Middle frontal gyrus (tissue), 1 donor: ENCODE measurements around the gene MRPL52.
"Not testable (repeated sequence)": the region's sequence is repeated elsewhere in the genome, so short reads cannot be mapped to it uniquely, and the experiment has no call there.

Experiments
- DNase-seq: peaks from one replicate; pipeline ENCODE4 v3.0.0-alpha.2; 2015; ENCODE audit warnings: low spot score; ENCODE audit errors: extremely low spot score

Gene MRPL52

DNA sequence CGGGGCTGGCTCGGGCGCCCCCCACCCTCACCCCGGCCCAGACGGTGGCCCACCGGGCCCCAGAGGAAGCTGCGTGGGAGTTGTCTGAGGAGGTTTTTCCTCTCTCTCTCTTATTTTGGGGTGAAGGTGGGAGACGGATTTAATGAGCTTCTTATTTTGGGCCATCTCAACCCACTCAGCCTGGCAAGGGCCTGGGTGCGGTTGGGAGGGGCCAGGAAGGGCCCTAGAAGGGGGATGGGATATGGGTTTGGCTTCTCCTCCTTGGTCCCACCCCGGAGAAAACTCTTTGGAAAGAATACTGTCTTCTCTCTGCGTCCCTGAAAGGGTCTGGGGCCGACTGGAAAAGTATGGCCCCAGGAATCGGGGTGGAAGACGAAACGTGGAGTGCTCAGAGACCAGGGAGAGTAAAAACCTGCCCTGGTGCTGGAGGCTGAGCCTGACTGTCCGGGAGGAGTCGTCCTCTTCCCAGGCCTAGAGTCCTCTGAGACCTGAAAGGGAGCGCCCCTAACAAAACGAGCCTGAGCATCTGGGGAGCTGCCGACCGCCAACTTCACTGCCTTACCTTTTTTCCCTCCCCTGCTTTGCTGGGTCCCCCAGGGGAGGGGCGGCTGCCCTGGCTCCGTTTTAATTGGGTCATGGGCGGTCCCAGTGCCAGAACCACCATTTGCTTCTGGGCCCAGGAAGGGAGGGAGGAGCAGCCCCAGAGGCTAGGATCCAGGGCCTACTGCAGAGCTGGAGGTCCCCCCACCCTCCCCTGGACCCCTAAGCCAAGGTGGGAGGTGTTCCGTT is 8.3 kb downstream of the MRPL52 start:
- no peak for DNase-seq

- no peak for DNase-seq
Observed at GRCh38 chr14:22838631-22839041, 8.9 kb downstream of the MRPL52 start.

DNA sequence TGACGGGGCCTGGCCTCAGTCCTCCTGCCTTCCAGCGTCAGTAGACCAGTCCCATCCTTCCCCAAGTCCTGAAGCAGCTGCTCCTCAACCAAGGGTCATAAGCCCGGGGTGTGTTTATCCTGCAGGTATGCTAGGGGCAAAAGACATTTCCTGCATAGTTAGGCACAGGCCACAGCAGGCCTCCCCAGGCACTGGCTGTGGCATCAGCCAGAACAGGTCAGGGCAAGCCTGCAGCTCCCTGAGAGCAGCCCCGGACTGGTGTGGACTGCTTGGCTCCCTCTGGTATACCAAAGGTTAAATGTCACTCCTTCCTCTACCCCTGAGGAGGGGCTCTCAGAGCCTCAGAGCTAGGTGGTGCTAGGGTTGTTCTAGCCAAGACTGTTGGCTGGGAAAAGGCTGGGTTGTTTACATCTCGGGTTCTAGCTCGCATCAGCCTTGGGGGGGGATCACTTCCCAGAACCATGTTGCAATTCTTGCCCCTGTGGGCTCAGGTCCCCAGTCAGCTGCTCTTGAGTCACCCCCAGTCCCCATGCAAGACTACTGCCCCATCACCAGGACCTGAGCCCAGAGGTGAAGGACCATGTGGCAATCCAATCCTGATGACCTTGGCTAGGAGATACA is 9.6 kb downstream of the MRPL52 start:
- DNase-seq, result no peak

GRCh38 chr14:22841311-22841710 is 11.6 kb downstream of the MRPL52 start:
- DNase-seq, result no peak

DNA sequence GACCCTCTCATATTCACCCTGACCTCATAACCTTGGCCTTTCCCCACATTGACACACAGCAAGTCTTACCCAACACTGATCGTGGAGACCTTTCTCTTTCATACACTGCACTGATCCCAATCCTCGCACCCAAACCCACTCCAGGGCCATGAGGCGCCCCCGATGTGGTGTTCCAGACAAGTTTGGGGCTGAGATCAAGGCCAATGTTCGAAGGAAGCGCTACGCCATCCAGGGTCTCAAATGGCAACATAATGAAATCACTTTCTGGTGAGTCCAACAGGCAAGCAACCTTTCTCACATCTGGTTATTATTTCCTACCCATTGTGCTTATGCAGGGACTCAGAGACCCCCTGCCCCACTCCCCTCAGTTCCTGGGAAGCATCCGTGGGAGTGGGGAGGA is 12.1 kb downstream of the MRPL52 start:
- no peak for DNase-seq

GRCh38 chr14:22842211-22843122 is 12.8 kb downstream of the MRPL52 start:
- DNase-seq, result no peak

DNA sequence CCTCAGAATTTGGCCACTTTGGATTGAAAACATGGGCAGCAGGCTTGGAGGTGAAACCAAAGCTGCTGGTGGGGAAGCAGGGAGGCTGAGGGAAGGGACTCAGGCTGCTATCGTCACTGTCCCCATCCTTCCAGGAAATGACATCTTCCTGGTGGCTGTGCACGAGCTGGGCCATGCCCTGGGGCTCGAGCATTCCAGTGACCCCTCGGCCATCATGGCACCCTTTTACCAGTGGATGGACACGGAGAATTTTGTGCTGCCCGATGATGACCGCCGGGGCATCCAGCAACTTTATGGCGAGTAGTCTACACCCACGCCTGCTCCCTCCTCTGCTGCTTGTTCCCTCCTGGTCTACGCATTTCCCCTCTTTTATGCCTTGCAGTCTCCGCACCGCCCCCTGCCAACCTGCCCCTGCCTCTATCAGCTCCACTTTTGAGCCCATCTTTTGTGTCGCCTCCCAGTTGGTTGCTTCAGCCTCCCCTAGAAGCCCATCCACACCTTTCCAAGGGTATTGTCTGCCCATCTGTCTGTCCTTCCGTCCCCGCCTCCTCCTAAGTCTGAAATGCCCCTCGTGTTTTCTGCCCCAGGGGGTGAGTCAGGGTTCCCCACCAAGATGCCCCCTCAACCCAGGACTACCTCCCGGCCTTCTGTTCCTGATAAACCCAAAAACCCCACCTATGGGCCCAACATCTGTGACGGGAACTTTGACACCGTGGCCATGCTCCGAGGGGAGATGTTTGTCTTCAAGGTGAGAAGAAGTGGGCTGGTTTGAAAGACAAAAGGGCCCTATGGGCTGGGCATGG is 13.6 kb downstream of the MRPL52 start:
- no peak for DNase-seq

DNA sequence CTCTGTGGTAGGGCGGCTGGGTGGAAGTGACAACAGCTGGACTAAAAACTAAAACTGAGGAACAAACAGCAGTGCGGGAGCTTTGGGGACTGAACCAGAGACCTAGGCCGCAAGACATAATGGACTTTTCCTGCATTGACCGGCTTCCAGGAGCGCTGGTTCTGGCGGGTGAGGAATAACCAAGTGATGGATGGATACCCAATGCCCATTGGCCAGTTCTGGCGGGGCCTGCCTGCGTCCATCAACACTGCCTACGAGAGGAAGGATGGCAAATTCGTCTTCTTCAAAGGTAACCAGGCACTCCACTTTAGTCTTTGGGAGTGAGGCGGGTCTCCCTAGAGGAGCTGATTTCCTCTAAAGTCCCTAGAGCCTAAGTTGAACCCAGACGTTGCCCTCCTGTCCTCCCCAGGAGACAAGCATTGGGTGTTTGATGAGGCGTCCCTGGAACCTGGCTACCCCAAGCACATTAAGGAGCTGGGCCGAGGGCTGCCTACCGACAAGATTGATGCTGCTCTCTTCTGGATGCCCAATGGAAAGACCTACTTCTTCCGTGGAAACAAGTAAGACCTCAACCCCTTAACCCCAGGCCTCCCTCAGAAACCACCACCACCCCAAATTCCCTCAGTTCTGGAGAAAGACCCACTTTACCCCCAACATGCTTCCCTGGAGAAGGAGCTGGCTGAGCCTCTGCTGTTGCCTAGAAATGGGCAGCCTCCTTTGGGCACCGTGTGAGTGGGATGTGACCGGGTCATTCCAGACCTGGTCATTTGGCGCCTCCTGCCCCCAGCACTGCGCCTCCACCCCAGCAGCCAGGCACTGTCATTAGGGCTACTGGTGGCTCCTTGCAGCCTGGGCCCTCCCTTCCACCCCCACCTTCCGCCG is 14.8 kb downstream of the MRPL52 start:
- DNase-seq, result no peak

DNA sequence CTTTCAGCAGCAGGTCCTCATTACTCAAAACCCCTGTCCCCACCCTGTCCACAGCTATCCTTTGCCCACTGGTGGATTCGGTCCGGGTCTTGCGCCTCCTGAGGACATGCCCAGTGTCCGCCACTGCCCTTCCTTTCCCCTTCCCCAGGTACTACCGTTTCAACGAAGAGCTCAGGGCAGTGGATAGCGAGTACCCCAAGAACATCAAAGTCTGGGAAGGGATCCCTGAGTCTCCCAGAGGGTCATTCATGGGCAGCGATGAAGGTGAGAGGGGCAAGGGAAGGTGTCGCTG is 15.4 kb downstream of the MRPL52 start:
- no peak for DNase-seq

- DNase-seq, result no peak
Observed at GRCh38 chr14:22845821-22846625, 16.3 kb downstream of the MRPL52 start.

DNA sequence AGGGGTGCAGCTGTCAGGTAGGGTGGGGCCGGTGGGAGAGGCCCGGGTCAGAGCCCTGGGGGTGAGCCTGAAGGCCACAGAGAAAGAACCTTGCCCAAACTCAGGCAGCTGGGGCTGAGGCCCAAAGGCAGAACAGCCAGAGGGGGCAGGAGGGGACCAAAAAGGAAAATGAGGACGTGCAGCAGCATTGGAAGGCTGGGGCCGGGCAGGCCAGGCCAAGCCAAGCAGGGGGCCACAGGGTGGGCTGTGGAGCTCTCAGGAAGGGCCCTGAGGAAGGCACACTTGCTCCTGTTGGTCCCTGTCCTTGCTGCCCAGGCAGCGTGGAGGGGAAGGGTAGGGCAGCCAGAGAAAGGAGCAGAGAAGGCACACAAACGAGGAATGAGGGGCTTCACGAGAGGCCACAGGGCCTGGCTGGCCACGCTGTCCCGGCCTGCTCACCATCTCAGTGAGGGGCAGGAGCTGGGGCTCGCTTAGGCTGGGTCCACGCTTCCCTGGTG is 17.2 kb downstream of the MRPL52 start:
- no peak for DNase-seq

GRCh38 chr14:22847661-22848341 is 18.1 kb downstream of the MRPL52 start:
- DNase-seq, result no peak

GRCh38 chr14:22848351-22849164 is 18.9 kb downstream of the MRPL52 start:
- no peak for DNase-seq

GRCh38 chr14:22849212-22849819 is 19.6 kb downstream of the MRPL52 start:
- DNase-seq, result no peak

DNA sequence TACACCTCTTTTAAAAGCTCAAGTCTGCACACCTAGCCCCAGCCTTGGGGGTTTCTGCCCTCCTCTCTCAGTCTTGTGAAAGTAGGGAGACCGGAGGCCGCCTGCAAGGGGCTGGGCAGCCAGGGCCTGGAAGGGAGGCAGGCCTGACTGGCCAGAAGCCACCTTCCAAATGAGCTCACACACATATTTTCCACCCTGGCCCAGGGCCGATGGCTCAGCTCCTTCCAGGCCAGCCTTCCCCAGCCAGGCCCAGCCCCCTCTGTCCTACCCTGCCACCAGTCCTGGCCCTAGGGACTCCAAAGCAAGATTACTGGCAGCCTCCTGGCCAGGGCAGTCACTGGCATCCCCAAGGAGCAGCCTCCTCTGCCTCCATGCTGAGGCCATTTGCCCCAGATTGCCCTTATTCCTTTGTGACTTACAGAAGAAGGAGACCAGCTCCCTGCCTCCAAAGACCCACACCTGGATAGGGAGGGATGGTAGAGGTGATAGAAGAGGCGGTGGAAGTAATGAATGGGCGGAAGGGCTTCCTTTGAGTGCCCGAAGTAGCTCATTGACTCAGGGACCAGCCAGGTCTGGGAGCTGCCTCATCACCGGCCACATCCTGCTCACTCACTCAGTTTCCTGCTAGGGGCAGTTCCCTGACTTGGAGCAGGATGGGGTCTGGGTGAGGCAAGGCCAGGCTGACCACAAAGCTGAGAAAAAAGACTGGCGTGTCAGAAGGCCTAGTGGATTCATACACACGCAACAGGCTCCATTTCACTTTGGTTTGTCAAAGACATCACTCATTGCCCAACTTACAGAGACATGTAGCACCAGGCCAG is 21.5 kb downstream of the MRPL52 start:
- no peak for DNase-seq

DNA sequence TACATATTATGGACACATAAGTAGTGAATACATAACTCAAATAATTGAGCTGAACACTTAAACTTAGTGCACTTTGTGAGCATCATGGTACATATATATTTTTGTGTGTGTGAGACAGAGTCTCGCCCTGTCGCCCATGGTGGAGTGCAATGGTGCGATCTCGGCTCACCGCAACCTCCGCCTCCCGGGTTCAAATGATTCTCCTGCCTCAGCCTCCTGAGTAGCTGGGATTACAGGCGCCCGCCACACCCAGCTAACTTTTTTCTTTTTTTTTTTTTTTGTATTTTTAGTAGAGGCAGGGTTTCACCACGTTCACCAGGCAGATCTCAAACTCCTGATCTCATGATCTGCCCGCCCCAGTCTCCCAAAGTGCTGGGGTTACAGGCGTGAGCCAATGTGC is 22.5 kb downstream of the MRPL52 start:
- not testable (repeated sequence) for DNase-seq

- DNase-seq, result no peak
Observed at GRCh38 chr14:22852599-22852939, 22.9 kb downstream of the MRPL52 start.
